ENCODE results near the gene AKR1C4.

GRCh38 chr10:5242585-5242984, 45.9 kb downstream of the AKR1C4 start:
- TF ChIP-seq CTCF (IDR thresholded peaks at IDR 0.05 in 8 of 11, conservative IDR thresholded peaks at IDR 0.05 in 3 of 11) (no peak), POLR2AphosphoS5 (IDR thresholded peaks at IDR 0.05) (no peak), POLR2A (IDR thresholded peaks at IDR 0.05) (no peak)
